OCI-LY1 (cell line): ENCODE data around the gene SPRR1B.
A peak's percentile ranks its signal among the peaks of the same experiment; 100 is the strongest.

Source experiments
- H2AFZ ChIP-seq: fragments of 200-600 bp; sonication (generic), shearing (Covaris generic); 2 replicates; pipeline ENCODE4 v1.6.0; 2014; ENCODE audit warnings: antibody characterized with exemption, mild to moderate bottlenecking, low read length
- H3F3A ChIP-seq: fragments of 200-600 bp; sonication (generic), shearing (Covaris generic); 2 replicates; pipeline ENCODE4 v1.6.0; 2014; ENCODE audit warnings: mild to moderate bottlenecking, antibody characterized with exemption, low read length, moderate library complexity; ENCODE audit not compliant: insufficient read depth
- H3K27ac ChIP-seq: fragments of 200-600 bp; sonication (generic); 2 replicates; pipeline ENCODE4 v1.5.1; 2014; ENCODE audit warnings: low read length, mixed run types, mild to moderate bottlenecking, low read depth; ENCODE audit not compliant: poor library complexity, severe bottlenecking
- H3K27me3 ChIP-seq: fragments of 200-600 bp; sonication (generic); 2 replicates; pipeline ENCODE4 v1.6.0; 2014; ENCODE audit warnings: antibody characterized with exemption, mild to moderate bottlenecking, low read length, moderate library complexity; ENCODE audit not compliant: insufficient read depth
- H3K36me3 ChIP-seq: fragments of 200-600 bp; sonication (generic); 2 replicates; pipeline ENCODE4 v1.6.1; 2014; ENCODE audit warnings: mild to moderate bottlenecking, antibody characterized with exemption, low read length, moderate library complexity, mixed read lengths; ENCODE audit not compliant: insufficient read depth
- H3K4me1 ChIP-seq: fragments of 200-600 bp; sonication (generic); 2 replicates; pipeline ENCODE4 v1.5.1; 2014; ENCODE audit warnings: mild to moderate bottlenecking, low read length, moderate library complexity; ENCODE audit not compliant: insufficient read depth, severe bottlenecking
- H3K4me2 ChIP-seq: fragments of 200-600 bp; sonication (generic), shearing (Covaris generic); 2 replicates; pipeline ENCODE4 v1.6.1; 2014; ENCODE audit warnings: low read length
- H3K4me3 ChIP-seq: fragments of 200-600 bp; sonication (generic); 2 replicates; pipeline ENCODE4 v1.5.1; 2014; ENCODE audit warnings: low read length, low read depth, mild to moderate bottlenecking, mixed read lengths; ENCODE audit not compliant: poor library complexity, severe bottlenecking
- H3K79me2 ChIP-seq: fragments of 200-600 bp; shearing (Covaris generic); 2 replicates; pipeline ENCODE4 v1.6.1; 2016; ENCODE audit warnings: mixed run types, low read length, mixed read lengths; ENCODE audit not compliant: insufficient read depth
- H3K9ac ChIP-seq: fragments of 200-600 bp; sonication (generic), shearing (Covaris generic); 2 replicates; pipeline ENCODE4 v1.6.1; 2014; ENCODE audit warnings: mild to moderate bottlenecking, low read length, mixed read lengths
- H3K9me2 ChIP-seq: fragments of 200-600 bp; sonication (generic), shearing (Covaris generic); 2 replicates; pipeline ENCODE4 v1.6.1; 2014; ENCODE audit warnings: low read depth, mild to moderate bottlenecking, low read length, mixed read lengths
- H3K9me3 ChIP-seq: fragments of 200-600 bp; shearing (Covaris generic); 2 replicates; pipeline ENCODE4 v1.6.1; 2014; ENCODE audit warnings: low read length, mixed read lengths
- H4K20me1 ChIP-seq: fragments of 200-600 bp; sonication (generic), shearing (Covaris generic); 2 replicates; pipeline ENCODE4 v1.6.0; 2016; ENCODE audit warnings: mild to moderate bottlenecking, low read length; ENCODE audit not compliant: insufficient read depth
- EZH2 ChIP-seq: fragments of 200-600 bp; sonication (generic), shearing (Covaris generic); IDR thresholded peaks from 2 replicates; pipeline ENCODE4 v1.8.0; 2017; ENCODE audit warnings: borderline replicate concordance, mixed run types, mild to moderate bottlenecking, antibody characterized with exemption, low read length, moderate library complexity, mixed read lengths
- TF ChIP-seq, protein P1 (sequence below): fragments of 200-600 bp; sonication (generic), shearing (Covaris generic); IDR thresholded peaks from 2 replicates; pipeline ENCODE4 v1.5.1; 2017; ENCODE audit warnings: mild to moderate bottlenecking, antibody characterized with exemption, low read length, moderate library complexity, mixed read lengths

SPRR1B gene

DNA sequence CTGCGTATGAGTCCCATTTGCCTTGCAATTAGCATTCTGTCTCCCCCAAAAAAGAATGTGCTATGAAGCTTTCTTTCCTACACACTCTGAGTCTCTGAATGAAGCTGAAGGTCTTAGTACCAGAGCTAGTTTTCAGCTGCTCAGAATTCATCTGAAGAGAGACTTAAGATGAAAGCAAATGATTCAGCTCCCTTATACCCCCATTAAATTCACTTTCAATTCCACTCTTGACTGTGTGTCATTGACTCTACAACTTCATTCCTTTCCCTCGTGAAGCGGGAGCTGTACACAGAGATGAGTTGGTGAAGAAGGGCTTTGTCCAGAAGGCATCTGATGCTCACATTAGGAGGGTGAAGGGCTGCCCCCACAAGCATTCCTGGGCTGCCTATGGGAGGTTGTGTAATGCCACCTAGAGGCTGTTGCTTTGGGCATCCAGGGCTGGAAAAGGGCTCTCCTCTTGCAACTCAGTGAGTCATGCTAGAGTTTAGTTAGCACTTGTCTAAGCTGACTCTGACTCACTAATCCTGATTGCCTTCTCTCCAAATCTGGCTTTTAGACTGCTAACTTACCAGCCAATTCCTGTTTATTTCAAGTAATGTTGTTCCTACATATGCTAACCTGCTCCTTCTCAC is 1.8 kb downstream of the SPRR1B start:
- no peaks in the 10 kb centered on the region for H3K9me3 ChIP-seq
- H4K20me1 ChIP-seq, result no peaks in the 10 kb centered on the region
- no peak overlapping the region for H3K9ac ChIP-seq
- H3K27me3 ChIP-seq, result no peaks in the 10 kb centered on the region
- H3K4me3 ChIP-seq, result no peak overlapping the region
- no peaks in the 10 kb centered on the region for H3F3A ChIP-seq
- no peak overlapping the region for H2AFZ ChIP-seq
- no peak overlapping the region for H3K27ac ChIP-seq
- H3K79me2 ChIP-seq, result no peaks in the 10 kb centered on the region
- H3K4me1 ChIP-seq, result no peaks in the 10 kb centered on the region
- no peaks in the 10 kb centered on the region for H3K9me2 ChIP-seq
- no peak overlapping the region for H3K4me2 ChIP-seq
- no peaks in the 10 kb centered on the region for H3K36me3 ChIP-seq
- TF ChIP-seq, protein P1, sequence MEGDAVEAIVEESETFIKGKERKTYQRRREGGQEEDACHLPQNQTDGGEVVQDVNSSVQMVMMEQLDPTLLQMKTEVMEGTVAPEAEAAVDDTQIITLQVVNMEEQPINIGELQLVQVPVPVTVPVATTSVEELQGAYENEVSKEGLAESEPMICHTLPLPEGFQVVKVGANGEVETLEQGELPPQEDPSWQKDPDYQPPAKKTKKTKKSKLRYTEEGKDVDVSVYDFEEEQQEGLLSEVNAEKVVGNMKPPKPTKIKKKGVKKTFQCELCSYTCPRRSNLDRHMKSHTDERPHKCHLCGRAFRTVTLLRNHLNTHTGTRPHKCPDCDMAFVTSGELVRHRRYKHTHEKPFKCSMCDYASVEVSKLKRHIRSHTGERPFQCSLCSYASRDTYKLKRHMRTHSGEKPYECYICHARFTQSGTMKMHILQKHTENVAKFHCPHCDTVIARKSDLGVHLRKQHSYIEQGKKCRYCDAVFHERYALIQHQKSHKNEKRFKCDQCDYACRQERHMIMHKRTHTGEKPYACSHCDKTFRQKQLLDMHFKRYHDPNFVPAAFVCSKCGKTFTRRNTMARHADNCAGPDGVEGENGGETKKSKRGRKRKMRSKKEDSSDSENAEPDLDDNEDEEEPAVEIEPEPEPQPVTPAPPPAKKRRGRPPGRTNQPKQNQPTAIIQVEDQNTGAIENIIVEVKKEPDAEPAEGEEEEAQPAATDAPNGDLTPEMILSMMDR, result peak; percentile 42; the same call in 1 of the 2 replicates
- no peak for TF ChIP-seq EZH2

DNA sequence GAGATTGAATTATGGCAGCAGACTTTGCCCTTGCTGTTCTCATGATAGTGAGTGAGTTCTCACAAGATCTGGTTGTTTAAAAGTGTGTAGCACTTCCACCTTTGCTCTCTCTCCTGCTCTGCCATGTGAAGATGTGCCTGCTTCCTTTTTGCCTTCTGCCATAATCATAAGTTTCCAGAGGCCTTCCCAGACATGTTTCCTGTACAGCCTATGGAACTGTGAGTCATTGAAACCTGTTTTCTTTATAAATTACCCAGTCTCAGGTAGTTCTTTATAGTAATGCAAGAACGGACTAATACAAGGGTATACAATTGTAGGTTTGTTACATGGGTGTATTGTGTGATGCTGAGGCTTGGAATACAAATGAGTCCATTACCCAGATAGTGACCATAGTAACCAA is 4.2 kb downstream of the SPRR1B start:
- Histone ChIP-seq H4K20me1 (no peaks in the 10 kb centered on the region), H3K36me3 (no peaks in the 10 kb centered on the region), H3F3A (no peaks in the 10 kb centered on the region), H3K4me3 (no peak overlapping the region), H2AFZ (no peak overlapping the region), H3K27ac (no peak overlapping the region), H3K27me3 (no peaks in the 10 kb centered on the region), H3K4me2 (no peak overlapping the region), H3K9me3 (no peaks in the 10 kb centered on the region), H3K9ac (no peak overlapping the region), H3K79me2 (no peaks in the 10 kb centered on the region), H3K4me1 (no peaks in the 10 kb centered on the region), H3K9me2 (no peaks in the 10 kb centered on the region)
- TF ChIP-seq EZH2, result no peak
- TF ChIP-seq, protein P1, result no peak

DNA sequence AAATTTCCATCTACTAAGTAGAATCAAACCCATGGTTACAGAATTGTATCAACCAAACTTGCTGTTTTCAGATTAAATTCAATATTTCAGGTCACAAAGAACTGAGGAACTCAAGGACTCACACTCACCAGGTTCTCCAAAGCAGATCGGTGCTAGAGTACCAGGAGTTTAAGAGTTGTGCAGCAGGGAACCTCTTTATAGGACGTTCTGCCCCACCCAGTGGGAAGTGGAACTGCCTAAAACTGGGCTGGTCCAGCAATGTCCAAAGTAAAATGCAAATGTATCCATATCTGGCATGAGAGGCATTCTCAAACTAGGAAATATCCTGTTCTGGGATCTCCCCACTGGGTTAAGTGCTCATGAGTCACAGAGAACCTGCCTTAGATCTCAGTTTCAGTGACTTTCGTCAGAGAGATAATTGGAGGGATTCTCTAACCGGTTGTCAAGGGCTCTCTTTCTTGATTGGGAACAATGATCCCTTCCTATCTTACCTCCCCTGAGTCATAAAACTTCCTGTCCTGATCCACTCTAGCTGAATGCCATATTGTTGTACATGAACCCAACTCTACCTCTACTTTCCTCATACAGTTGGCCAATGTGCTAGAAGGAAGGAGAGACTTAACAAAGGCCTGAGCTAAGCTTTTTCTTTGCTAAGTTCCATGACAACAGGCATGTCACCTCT is 10.1 kb downstream of the SPRR1B start, which contains the start of gene SPRR2D:
TSS of gene SPRR2D (minus strand) at position 171 of the 682 bp plus-strand sequence. CDS start 774 bp downstream, outside the sequence.
- Histone ChIP-seq H3K4me2 (no peak within 1 kb of the TSS), H3K27me3 (no peaks in the 10 kb centered on the region), H3K79me2 (no peaks in the 10 kb centered on the region), H3K4me3 (no peak within 1 kb of the TSS), H3F3A (no peaks in the 10 kb centered on the region), H4K20me1 (no peaks in the 10 kb centered on the region), H2AFZ (no peak within 1 kb of the TSS), H3K9me2 (no peaks in the 10 kb centered on the region), H3K9ac (no peak within 1 kb of the TSS), H3K4me1 (no peaks in the 10 kb centered on the region), H3K9me3 (no peaks in the 10 kb centered on the region), H3K36me3 (no peaks in the 10 kb centered on the region), H3K27ac (no peak within 1 kb of the TSS)
- no peak for TF ChIP-seq EZH2
- TF ChIP-seq, protein P1, result no peak
